GM21723 (cell line): ENCODE measurements around the gene NFS1.
"Not testable (repeated sequence)": the region's sequence is repeated elsewhere in the genome, so short reads cannot be mapped to it uniquely, and the experiment has no call there.

Experiments used
- ATAC-seq: cut with Tn5 transposase; IDR thresholded peaks from one replicate; pipeline ENCODE4 v1.9.1; 2021; ENCODE audit warnings: mild to moderate bottlenecking, moderate library complexity; ENCODE audit not compliant: unreplicated experiment

NFS1 gene

DNA sequence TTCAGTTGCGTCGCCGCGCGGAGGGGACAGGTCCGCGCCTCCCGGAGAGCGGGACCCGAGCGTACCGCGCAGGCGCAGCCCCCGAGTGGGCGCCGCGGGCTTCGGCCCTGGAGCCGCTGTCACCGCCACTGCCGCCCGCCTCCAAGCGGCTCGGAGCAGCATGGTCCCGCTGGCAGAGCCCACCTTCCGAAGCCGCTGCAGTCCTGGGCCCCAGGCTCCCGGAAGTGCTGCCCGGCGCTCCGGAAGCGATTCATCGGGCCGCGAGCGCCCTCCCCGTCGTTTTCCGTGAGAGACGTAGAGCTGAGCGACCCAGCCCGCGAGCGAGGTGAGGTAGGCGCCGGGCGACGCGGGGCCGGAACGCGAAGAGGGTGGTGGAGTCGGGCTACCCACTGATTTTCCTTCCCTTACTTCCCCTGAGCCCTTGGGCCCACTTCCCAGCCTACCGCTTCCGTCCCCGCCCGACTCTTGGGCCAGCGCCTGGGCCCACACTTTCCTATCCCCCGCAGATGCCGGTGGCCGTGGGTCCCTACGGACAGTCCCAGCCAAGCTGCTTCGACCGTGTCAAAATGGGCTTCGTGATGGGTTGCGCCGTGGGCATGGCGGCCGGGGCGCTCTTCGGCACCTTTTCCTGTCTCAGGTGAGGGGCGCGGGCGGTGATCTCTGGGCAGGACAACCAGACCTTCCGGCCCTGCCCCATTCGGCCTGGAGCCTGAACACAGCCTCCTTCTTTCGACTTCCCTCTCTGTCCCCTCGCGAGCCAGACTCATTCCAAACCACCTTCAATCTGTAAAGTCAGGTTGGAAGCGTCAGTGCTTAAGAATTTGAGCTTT, at the start of gene NFS1, which contains the start of gene ROMO1:
TSS of gene NFS1 (minus strand) at position 226 of the 830 bp plus-strand sequence. CDS start at position 162, 64 bp downstream.
TSS of gene ROMO1 (plus strand) at position 279 of the 830 bp plus-strand sequence. CDS start at position 507, 228 bp downstream.
- ATAC-seq, result peak; percentile 80

DNA sequence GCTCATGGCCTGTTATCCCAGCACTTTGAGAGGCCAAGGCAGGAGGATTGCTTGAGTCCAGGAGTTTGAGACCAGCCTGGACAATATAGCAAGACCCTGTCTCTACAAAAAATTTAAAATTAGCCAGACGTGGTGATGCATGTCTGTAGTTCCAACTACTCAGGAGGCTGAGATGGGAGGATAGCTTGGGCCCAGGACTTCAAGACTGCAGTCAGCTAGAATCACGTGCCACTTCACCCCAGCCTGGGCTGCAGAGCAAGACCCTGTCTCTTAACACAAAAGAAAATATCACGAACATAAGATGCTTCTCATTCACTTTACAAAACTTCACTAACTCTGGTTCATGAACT, 45.3 kb upstream of the NFS1 start:
- not testable (repeated sequence) for ATAC-seq

DNA sequence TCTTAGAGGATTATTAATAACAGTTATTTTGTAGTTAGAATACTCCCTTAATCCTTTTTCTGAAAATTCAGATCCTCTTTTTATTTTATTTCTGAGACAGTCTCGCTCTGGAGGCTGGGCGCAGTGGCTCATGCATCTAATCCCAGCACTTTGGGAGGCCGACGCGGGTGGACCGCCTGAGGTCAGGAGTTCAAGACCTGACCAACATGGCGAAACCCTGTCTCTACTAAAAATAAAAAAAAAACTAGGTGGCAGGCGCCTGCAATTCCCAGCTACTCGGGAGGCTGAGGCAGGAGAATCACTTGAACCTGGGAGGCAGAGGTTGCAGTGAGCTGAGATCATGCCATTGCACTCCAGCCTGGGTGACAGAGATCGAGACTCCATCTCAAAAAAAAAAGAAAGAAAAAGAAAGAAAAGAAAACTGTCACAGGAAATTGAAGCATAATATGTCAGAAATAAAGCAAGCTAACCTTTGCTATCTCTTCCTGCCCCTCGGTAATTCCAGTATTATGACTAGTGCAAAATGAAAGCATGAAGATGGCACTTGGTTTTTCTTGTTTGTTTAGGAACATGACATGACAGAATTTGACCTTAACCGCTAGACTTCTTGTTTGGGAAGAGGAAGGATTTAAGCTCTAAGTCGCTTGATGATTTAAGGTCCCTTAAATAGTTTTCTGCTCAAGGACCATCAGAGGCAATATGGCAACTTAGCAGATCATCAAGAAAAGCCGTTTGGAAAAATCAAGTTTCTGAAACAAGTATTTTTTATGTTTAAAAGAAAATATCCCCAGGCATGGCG, 44.7 kb upstream of the NFS1 start:
- ATAC-seq, result no peak

DNA sequence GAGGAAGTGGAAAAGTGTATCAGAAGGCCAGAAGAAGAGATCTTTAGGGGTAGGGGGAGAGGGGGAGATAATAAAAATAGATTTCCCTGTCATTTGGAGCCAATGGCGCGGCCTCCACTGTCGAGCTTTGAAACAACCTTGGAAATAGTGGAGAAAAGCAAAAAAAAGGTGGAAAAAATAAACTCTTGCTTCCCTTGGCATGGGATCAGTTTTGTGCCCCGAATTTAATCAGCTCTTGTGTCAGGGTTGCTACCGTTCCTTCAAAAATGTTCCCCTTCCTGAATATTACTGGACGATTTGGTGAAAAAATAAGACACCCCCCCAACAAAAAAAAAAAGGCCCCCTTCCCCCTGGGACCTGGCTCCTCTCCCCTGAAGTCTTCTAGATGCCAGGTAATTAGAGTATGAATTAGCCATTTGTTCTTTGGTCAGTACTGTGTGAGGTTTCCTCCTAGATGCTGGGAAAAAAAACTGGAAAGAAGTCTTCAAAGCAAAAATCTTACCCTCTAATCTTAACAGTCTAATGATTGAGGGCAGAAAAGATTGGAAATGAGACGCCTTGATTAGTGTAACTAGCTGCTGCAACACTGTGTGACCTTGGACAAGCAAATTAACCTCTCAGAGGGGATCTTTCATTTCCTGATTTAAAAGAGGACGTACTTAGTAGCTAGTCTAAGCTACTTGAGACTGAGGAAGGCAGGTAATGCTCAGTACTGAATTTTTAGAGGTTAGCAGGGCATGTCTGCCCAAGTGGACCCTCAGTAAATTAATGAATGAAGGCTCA, 43.8 kb upstream of the NFS1 start:
- peak; percentile 39 for ATAC-seq

DNA sequence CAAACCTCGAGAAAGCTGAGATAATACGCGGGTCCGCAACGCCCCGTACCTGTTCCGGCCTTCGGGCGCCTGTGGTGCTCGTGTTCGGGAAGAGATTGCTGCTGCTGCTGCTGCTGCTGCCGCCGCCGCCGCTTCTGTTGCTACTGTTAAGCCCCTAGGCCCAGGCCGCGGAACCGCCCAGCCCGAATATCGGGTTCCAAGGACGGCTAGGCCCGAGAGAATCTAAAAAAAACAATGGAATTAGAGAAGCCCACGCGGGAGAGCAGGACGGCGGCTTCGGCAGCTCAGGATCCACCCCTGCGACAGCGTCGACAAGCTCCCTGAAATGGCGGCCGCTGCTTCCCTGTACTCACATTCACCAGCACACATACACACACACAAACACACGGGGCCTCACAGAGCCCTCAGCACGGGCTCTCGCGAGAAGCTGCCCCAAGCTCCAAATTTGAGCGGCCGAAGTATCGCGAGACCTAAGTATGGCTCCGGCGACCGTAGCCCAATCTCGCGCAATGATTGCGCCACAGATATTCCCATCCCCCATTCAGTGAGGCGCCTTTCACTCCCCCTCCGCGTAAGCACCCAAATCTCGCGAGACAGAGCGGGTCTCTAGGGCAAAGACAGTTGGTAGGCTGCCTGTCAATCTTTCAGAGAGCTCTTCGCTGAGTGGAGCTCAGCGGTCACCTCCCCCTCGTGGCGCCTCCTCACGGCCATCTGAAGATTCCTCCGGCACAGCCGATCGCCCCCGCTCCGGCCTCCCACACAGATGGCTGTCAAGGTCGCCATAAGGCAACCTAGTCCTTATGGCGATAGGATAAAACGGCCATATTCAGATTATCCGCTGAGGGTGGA, 43.0 kb upstream of the NFS1 start, which contains the start of gene RBM39:
TSS of gene RBM39 (minus strand) at position 369 of the 849 bp plus-strand sequence. CDS start 1,386 bp downstream, outside the sequence.
- peak; percentile 86 for ATAC-seq

DNA sequence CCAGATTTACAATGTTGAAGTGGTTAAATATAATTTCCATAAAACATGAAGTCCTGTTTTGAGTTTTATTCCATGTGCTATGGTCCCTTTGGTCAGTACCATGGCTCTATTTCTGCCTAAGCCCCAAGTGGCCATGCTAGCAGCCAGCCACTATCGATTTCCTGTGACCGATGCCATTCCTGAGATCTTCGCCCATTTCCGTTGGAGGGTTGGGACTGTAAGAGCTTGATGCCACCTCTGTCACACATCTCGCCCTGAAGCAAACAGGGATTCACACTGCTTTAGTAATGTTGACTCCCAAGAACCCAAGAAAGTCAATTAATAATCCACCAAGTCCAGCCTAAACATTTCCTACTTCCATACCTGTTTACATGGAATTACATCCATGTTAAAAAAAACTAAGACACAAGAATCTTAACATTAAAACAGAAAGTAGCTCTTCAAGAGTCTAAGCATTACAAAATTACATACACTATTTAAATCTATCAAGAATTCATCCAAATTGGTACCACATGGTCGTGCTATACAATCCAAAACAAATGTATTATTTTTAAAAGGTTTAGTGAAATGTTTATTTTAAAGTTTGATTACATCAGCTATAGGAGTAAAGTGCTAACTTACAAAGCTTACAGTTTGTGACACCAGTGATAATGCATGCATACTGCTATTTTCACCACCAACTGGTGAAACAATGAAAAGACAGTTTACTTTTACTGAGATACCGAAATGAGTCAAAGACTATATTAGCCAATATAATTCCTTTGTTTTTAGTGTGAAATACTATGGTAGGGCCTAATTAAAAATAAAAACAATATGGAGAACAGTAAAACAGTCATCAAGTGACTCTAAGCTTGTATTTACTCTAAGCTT, 40.4 kb upstream of the NFS1 start:
- no peak for ATAC-seq

DNA sequence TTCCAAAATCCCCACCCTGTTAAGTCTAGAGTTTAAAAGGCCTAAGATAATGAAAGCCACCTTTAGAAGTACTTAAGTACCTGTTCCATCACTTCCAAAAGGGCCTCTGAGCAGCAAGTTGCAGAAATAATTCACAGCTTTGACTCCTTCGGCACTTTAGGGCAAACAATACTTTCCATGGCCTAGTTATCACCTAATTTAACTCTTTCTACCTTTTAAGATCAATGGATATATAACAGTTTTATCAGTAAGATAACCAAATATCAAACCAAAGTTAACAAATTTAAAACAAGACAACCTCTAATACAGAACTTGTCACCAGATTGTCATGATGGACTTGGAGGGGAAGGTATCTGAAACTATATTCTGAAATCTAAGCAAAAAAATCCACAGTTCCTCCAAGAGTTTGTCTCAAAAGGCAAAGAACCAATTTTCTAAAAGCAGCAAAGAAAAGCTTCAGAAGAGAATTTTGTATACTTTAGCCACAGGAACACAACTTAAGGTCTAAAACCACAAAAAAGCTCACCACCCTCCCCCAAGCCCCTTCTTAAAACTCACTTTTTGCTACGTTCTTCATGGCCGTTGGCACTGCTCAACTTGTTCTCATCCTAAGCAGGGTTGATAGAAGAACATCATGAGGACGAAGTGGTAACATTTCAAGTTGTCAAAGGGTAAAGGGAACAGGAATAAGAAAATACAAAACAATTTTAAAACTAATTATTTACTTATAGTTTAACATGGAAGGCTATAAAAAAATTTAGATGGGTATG, 39.4 kb upstream of the NFS1 start:
- ATAC-seq, result no peak

DNA sequence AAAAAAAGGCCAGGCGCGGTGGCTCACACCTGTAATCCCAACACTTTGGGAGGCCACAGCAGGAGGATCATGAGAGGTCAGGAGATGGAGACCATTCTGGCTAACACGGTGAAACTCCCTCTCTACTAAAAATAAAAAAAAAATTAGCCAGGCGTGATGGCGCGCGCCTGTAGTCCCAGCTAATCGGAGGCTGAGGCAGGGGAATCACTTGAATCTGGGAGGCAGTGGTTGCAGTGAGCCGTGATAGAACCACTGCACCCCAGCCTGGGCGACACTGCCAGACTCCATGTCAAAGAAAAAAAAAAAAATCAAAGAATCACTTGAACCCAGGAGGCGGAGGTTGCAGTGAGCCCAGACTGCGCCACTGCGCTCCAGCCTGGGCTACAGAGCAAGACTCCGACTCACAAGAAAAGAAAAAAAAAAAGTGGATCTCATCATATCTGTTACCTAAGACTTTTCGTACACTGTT, 38.7 kb upstream of the NFS1 start:
- no peak for ATAC-seq

DNA sequence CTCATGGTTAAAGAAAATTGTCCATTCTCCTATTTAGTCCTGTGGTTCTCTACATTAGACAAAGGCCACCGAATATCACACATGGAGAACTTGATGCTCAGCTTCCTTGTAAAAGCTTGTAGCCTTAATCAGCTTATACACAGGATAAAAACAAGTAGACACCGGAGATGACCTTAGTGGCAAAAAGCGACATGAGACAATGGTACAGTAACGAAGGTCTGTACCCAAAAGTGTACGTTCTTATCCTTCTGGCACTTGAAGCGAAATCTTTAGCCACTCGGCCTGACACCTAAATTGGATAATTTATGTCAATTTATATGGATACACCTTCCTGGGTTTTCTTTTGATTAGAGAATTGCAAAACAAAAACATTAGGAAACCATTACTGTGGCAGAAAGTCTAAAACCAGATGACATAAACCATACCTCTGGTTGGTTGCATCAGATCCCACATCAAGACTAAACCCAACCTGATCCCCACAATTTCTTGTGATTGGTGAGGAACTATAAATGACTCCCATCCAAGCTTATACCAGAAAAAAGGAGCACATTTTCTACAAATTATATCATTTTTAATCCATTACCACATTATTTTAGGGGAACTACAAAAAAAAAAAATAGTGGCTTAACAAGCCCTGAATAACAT, 36.8 kb upstream of the NFS1 start:
- ATAC-seq, result no peak

DNA sequence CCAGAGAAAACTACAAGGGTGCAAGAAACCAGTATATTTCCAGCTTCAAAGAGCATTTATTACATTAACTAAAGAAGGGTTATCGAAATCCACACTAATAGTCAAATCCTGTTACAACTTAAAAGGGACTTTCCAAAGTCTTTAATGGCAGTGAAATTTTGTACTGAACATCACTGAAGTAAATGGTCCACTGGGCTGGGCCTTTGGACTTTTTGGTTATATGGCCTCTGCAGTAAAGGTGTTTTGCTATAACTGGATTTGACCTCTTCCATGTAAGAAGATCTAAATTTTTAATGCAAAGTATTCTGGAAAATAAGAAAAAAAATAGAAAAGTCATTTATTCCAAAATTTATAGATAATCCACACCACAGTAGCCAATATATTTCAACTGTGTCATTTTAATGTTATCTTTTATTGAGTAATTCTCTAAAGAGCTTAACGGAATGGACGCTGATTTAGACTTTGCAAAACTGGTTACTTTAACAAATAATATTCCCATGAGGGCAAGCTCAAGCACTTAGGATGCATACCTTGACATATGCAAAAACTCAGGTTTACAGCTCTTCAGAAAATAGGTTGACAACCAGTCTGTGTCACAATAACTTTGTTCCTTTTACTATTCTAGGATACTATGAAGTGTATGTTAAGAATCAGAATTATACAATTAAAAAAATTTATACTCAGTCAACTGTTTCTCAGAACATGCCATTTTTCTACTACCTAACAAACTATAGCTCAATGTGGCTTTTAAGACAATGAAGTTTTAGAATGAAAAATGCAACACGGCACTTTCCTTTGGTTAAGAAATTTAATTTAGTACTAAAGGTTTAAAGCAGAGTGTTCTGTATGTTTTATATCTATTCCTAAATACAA, 35.9 kb upstream of the NFS1 start:
- no peak for ATAC-seq

DNA sequence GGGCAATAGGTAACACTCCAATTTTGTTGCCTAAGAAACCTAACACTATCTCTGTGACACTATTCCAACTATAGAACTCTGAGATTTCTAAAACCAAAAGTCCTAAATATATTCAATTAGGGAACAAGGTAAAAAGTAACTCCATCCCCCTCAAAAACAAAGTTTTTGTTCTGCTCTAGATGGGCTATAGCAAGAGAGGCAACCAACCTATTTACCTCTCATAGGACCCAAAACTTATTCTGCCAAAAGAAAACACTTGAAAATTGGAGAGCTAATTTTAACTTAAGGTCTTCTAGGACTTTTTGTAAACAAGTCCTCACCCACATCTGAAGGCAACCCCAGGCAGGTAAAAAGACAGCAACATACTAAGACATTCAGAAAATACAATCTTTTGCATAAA, 35.2 kb upstream of the NFS1 start:
- ATAC-seq, result no peak

DNA sequence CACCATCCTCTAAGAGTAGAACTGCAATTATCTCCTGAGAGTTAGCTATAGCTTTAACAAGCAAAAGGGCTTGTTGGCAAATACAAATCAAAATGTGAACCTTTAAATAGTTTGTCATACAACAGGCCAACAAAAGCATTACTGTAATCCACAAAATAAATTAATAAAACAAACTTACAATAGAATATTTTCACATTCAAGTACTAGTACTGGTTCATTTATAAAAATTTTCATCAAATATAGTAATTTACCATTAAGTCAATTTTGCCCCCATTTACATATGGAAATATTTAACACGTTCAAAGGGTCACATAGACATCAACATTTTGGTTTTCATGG, 33.5 kb upstream of the NFS1 start:
- ATAC-seq, result no peak

DNA sequence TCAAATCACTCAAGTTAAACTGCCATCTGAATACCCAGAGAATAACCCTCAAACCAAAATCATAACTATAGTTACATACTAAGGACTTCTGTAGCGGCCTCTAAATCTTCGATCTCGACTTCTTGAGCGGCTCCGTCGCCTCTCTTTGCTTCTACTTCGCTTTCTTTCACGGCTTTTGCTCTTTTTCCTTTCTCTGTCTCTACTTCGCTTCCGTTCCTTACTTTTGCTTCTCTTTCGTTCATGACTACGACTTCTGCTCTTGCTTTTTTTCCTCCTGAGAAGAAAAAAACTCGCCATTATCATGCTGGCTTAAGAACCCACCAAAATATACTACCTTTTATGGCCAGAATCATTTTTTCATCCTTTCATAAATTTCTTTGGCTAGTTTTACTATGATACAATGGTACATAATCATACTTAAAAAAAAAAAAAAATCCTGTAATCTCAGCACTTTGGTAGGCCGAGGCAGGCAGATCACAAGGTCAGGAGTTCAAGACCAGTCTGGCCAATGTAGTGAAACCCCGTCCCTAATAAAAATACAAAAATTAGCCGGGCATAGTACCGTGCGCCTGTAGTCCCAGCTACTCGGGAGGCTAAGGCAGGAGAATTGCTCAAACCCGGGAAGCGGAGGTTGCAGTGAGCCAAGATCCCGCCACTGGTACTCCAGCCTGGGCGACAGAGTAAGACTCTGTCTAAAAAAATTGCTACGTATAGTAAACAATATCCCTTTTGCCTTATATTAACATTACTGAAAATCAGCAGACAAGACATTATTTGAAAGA, 32.9 kb upstream of the NFS1 start:
- ATAC-seq, result no peak

DNA sequence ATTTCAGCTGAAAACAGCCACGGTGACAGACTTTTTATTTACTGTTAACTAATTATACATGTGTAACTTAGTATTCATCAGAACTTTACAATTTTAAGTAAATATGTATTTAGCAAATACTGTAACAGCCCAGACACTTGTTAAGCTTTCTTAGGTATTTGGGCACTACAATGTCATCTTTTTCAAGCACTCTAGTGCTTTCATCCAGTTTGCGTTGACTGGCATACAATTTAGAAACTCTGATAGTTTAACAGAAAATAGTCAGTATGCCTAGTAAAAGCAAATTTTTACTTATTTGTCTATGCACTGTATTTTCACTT, 32.3 kb upstream of the NFS1 start:
- no peak for ATAC-seq

DNA sequence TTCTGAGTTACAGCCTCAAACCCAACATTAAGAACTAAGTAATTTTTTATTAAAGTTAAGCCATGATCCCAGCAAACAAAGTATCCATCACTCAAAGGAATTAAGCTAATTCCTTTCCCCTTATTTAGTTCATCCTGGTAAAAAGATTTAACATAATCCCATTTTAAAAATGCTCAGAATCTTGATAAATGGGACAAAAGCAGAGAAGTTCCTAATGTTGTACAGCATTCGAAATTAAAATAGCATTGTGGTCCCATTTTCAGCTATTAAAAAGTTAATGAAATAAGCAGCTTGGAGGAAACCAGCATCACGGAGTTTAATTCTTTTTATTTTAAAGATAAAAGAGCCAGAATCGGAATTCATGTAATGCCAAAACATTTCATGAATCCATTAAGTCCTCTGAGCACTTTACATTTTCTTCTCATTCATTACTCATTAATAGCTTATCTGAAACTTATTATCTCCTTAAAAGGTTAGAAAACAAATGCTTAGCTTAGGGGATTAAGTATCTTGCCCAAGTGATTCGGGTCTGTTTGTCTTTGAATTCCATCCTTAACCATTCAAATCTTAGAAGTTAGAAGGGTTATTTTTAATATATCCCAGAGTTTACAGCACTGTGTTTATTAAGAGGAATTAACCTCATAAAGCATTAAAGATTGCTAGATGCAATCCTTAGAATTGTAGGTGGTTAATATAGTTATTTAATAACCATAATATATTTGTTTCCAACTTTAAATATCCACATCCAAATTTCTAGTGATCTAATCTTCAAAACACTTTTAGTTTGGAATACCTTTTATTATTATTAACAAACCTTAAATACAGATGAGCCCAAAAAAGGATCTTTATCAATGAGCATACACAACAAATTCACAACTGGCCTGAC, 31.7 kb upstream of the NFS1 start:
- no peak for ATAC-seq
